HG03196 (cell line): ENCODE data around the gene MRM2.

Experiments used
- ATAC-seq: cut with Tn5 transposase; IDR thresholded peaks from one replicate; pipeline ENCODE4 v1.9.1; 2021; ENCODE audit not compliant: unreplicated experiment

MRM2 gene

GRCh38 chr7:2225336-2225735, 16.7 kb downstream of the MRM2 start:
- no peak for ATAC-seq

DNA sequence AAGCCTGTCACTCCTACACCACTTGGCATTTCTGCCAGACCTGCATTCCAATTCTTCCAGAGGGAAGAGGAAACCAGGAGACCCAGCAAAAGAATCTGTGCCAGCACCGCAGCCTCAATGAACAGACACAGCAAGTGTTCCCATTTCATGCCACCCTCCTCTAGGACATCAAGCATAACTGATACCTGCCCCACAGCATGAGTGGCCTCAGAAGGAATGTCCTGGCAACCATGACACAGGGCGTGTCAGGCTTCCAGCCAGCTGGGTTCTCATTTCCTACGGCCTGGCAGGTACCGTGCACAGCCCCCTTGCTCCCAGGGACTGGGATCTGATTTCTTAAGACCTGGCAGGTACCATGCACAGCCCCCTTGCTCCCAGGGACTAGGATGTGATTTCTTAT, 17.1 kb downstream of the MRM2 start:
- no peak for ATAC-seq

DNA sequence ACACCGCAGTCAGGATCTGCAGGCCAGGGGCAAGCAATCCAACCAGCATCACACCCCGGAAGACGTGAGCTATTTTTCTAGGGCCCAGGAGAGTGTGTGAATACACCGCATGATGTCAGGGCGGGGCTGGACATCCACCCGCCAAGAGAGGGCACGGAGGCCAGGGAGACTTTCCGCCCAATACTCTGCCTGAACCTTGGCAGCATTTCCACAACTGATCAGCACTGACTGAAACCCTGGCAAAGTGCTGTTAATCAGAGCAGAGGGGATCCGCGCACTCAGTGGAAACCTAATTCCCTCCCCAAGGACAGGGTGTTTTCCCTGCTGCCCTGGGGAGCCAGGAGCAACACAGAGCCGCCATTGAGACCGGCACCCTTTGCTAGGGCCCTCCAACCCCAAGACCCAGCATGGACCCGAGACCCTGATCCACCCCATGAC, 17.5 kb downstream of the MRM2 start:
- no peak for ATAC-seq

- ATAC-seq = no peak
Measured at GRCh38 chr7:2223321-2223720, 18.7 kb downstream of the MRM2 start.

GRCh38 chr7:2222516-2222915, 19.5 kb downstream of the MRM2 start:
- no peak for ATAC-seq

GRCh38 chr7:2220954-2221353, 21.1 kb downstream of the MRM2 start:
- ATAC-seq = no peak

- ATAC-seq = no peak
Measured at GRCh38 chr7:2220506-2220905, 21.5 kb downstream of the MRM2 start.

- no peak for ATAC-seq
Measured at GRCh38 chr7:2220030-2220429, 22.0 kb downstream of the MRM2 start.

DNA sequence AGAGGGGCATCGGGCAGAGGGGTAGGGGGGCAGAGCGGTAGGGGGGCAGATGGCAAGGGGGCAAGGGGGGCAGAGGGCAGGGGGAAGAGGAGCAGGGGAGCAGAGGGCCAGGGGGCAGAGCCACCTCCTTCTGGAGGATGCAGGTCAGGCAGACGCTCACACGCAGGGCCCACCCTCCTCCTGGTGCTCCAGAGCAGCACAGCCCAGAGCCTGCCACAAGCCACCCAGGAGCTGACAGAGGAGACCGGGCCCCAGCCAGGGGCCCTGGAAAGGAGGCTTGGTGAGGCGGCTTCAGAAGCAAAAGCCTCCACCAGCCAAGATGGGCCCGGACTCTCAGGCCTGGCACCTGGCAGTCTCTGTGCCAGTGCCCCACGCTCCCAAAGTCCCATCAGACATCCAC, 22.4 kb downstream of the MRM2 start:
- no peak for ATAC-seq

- no peak for ATAC-seq
Measured at GRCh38 chr7:2219136-2219535, 22.9 kb downstream of the MRM2 start.

DNA sequence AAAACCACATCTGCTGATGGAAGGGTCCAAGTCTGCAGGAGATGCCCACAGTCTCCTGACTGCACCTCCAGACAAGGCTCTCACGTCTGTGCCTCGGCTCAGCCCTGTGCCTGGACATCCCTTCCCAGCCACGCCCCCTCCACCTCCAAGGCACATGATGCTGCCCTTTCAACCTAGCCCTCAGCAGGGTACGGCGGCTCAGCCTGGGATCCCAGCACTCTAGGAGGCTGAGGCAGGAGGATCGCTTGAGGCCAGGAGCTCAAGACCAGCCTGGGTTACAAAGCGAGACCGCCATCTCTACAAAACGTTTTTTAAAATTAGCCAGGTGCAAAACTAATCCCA, 23.6 kb downstream of the MRM2 start:
- no peak for ATAC-seq

- no peak for ATAC-seq
Measured at GRCh38 chr7:2217716-2218443, 24.1 kb downstream of the MRM2 start.

DNA sequence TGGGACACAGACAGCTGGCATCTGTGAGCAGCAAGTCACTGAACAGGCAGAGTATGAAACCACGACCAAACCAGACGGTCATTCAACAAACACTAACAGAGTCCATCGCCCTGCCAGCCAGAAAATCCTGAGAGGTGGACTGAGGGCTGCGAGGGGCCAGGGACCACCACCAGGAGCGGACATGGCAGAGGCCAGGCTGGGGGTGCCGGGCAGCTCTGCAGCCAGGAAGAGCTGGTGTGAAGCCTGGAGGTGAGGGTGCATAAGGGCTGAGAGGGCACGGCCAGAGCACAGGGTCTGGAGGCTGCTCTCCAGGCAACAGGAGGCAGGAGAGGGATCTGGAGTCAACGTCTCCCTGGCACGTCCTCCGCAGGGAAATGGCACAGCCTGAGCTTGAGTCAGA, 24.8 kb downstream of the MRM2 start:
- no peak for ATAC-seq

- no peak for ATAC-seq
Measured at GRCh38 chr7:2215851-2216250, 26.2 kb downstream of the MRM2 start.

DNA sequence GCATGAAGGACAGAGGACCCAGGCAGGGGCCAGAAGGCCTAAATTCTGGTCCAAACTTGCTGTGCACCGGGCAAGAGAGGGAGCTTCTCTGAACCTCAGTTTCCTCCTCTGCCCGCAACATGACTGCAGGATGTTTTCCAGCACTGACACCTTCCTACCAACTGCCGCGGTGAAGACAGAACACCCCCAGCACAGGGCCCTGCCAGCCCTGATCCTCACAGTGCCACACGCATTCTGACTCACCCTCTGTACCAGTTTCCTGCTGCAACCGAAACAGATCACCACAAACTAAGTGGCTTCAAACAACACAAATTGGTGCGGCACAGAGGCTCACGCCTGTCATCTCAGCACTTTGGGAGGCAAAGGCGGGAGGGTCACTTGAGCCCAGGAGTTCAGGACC, 27.4 kb downstream of the MRM2 start:
- ATAC-seq = no peak

DNA sequence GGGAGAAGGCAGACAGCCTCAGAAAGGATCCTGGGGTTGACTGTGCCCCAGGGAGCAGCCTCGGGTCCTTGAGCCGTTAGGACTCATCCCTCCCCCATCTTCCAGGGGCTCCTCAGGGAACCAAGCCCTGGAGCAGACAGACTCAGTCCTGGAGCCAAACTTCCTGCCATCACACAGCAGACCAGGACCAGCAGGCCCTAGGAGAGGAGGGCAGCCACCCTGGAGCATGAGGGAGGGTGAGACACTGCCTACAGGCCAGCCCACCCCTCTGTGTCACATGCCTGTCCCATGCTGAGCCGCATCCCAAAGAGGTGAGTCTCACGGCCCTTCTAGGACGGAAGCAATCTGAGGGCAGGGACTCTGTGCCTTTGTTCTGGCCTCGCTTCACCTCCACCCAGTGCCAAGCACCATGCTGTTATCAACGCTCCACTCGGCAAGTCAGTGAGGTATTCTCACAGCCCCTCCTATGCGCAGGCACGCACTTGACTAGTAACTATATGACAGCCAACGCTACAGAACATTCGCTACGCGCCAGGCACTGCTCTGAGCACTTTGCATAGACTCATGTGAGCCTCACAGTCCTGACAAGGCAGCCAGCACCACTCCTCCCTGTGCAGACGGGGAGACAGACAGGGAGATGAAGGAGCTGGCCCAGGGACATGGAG, 28.3 kb downstream of the MRM2 start:
- no peak for ATAC-seq

DNA sequence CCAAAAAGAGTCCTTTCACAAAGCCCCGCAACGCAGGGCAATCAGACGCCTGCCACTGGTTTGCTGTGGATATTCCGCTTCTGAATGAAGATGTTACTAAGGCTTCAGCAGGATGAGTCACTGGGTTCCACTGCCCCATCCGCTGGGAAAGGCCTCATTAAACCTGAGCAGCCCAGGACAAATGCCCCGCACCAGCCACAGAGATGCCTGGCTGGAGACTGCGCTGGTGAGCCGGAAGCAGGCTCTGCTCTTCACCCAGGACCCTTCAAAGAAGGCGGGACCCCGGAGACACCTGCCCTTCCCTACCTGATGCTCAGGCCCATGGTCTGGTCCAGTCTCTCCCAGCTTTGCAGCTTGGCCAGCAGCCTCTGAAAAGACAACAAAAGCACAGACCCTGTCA, 29.1 kb downstream of the MRM2 start:
- no peak for ATAC-seq

DNA sequence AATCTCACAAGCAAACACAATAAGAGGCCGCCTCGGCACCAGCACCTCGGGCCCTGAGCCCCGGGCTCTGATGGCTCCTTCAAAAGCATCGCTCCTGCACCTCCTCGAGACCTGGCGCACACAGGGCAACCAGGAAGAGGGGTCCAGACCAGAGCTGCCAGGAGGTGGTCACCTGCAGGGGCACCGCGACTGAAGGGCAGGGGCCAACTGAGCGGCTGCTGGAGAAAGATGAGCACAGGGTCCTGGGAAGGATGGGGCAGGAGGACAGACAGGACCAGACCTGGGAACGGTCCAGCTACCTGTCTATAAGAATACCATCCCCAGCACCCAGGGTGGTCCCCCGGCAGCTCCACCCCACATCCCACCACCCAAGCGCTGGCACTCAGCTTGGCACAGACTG, 30.1 kb downstream of the MRM2 start:
- no peak for ATAC-seq

DNA sequence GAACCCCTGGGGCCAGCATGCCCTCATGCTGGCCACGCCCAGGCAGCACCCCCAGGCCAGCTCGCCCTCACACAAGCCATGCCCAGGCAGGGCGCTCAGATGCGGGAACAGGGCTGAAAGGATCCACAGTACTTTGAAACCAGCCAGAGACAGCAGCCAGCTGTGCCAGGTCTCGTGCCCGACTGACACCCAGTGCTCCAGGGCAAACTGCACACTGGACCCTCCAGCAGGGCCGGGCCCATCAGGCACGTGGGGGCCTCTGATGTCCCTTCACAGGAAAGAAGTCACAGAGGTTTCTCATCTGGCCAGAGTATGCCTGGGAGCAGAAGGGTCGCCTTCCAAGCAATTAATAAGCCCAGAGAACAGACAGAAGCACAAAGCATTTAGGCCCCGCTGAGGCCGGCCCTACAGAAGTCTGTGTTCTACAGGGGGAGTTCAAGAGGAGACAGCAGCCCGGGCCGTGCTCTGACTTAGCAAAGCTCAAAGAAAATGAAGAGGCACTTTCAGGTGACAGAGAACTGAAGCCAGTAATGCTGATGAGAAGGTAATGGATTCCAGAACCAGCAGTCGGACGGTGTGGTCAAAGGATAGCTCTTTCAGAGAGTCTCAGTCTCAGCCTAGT, 30.6 kb downstream of the MRM2 start:
- ATAC-seq = no peak

DNA sequence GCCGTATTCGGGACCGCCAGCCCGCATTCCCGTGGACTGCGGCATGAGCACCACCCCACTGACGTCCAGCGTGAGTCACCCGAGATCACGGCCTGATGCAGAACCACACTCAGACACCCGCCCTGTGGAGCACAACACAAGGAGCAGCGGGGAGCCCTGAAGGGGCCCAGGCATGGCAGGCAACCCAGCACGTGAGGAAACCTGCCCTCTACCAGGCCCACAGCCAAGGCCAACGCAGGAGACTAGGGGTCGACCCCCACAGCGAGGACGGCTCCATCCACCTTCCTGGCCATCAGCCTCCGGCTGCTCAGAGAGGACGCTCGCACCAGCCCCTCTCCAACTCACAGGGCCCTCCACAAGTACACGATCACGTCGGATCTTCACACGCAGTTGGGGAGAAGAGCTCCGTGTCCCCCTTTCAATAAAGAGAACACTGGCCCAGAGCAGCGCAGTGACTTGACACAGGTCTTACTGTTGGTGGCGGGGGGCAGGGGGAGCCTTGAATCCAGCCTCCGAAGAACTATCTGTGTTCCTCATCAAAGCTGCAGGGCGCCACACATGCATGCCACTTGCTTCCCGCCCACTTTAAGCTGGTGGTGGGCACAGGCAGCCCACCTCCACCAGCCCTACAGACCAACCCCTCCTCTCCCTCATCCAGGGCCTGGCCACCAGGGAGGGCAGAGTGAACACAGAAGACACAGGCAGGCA, 31.3 kb downstream of the MRM2 start:
- ATAC-seq = no peak

DNA sequence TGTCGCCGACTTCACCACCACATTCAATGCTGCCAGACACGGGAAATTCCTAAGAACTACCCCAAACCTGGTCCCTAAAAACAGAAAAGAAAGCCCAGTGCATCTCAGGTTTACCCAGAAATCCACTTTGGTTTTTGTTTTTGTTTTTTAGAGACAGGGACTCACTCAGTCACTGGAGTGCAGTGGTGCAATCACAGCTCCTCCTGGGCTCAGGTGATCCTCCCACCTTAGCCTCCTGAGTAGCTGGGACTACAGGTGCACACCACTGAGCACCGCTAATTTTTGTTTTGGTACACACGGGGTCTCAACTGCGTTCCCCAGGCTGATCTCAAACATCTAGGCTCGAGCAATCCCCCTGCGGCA, 32.1 kb downstream of the MRM2 start:
- ATAC-seq = peak; percentile 7
